ENCODE data around the gene DOCK2. TPM values are rescaled to one million over a fixed set of nuclear protein-coding genes. Genes with fewer than 3 reads are reported as not detected.

DOCK2 gene
- total and polyA plus RNA-seq, 9 of the 15 experiments (the other 6 are each of a cell fraction or from before 2014, with no cell fraction given), result 4.5 to 42.6 (median 20.5) TPM

GRCh38 chr5:169628892-169629291, 8.2 kb upstream of the DOCK2 start:
- intact Hi-C loops (cut with micrococcal nuclease) (no loop called here), in situ Hi-C loops (cut with MboI) (no loop called here)
- Histone ChIP-seq H3K27me3 (ENCODE audit: control insufficient read depth in 2 of 2, insufficient read depth in 2 of 2, low read length in 2 of 2) (no peaks in the 10 kb centered on the region), H3K27ac (ENCODE audit: extremely low read depth, low read depth, low read length) (no peak overlapping the region), H3K4me3 (no peak overlapping the region), H2AFZ (ENCODE audit: low read depth, low read length) (no peak overlapping the region), H3K36me3 (ENCODE audit: control insufficient read depth, insufficient read depth, low read length) (no peaks in the 10 kb centered on the region), H3K4me2 (ENCODE audit: insufficient read depth, low read length) (no peak overlapping the region), H3K9ac (ENCODE audit: insufficient read depth in 1 of 2, low read depth in 2 of 2, low read length in 2 of 2) (no peak overlapping the region), H3K9me1 (ENCODE audit: control insufficient read depth, insufficient read depth, low read length) (no peaks in the 10 kb centered on the region), H4K20me1 (replicated peaks; ENCODE audit: control insufficient read depth, insufficient read depth, low read length) (no peaks in the 10 kb centered on the region), H3K9me3 (replicated peaks; ENCODE audit: control insufficient read depth, insufficient read depth, low read depth, low read length) (no peaks in the 10 kb centered on the region), H3K4me1 (replicated peaks in 1 of 2; ENCODE audit: control insufficient read depth in 2 of 2, insufficient read depth in 2 of 2, low read length in 2 of 2) (no peaks in the 10 kb centered on the region), H3K79me2 (ENCODE audit: control insufficient read depth, insufficient read depth, low read length) (no peaks in the 10 kb centered on the region)
- no TSS peak for BruUV-seq (replicated peaks)
- TF ChIP-seq ZBTB49 (CRISPR knock-in tag; IDR thresholded peaks at IDR 0.05; ENCODE audit: borderline replicate concordance), result no peak
- POLR2A ChIA-PET, result no interaction called here
- ATAC-seq (no peak), FAIRE-seq (no peak), DNase-seq (ENCODE audit: extremely low read depth in 1 of 4, low spot score in 3 of 4) (no peak)
- CTCF ChIA-PET (ENCODE audit: low intra/inter-chr PET ratio), result no interaction called here
- WGBS (ENCODE audit: insufficient coverage, low coverage, missing lambda C conversion rate), result 7% methylated on average over 2 of the region's 2 CpGs

- Histone ChIP-seq H3K9me1 (ENCODE audit: control insufficient read depth, insufficient read depth, low read length) (no peaks in the 10 kb centered on the region), H4K20me1 (replicated peaks; ENCODE audit: control insufficient read depth, insufficient read depth, low read length) (no peaks in the 10 kb centered on the region), H3K9me3 (replicated peaks; ENCODE audit: control insufficient read depth, insufficient read depth, low read depth, low read length) (no peaks in the 10 kb centered on the region), H3K79me2 (ENCODE audit: control insufficient read depth, insufficient read depth, low read length) (no peaks in the 10 kb centered on the region), H3K27me3 (ENCODE audit: control insufficient read depth in 2 of 2, insufficient read depth in 2 of 2, low read length in 2 of 2) (no peaks in the 10 kb centered on the region), H3K4me3 (no peak overlapping the region), H3K27ac (ENCODE audit: extremely low read depth, low read depth, low read length) (no peak overlapping the region), H2AFZ (ENCODE audit: low read depth, low read length) (no peak overlapping the region), H3K4me1 (replicated peaks in 1 of 2; ENCODE audit: control insufficient read depth in 2 of 2, insufficient read depth in 2 of 2, low read length in 2 of 2) (no peaks in the 10 kb centered on the region), H3K36me3 (ENCODE audit: control insufficient read depth, insufficient read depth, low read length) (no peaks in the 10 kb centered on the region), H3K4me2 (ENCODE audit: insufficient read depth, low read length) (no peak overlapping the region), H3K9ac (ENCODE audit: insufficient read depth in 1 of 2, low read depth in 2 of 2, low read length in 2 of 2) (no peak overlapping the region)
- POLR2A ChIA-PET, result no interaction called here
- ATAC-seq (no peak), FAIRE-seq (no peak), DNase-seq (ENCODE audit: extremely low read depth in 1 of 4, low spot score in 3 of 4) (no peak)
- in situ Hi-C loops (cut with MboI) (no loop called here), intact Hi-C loops (cut with micrococcal nuclease) (no loop called here)
- no TSS peak for BruUV-seq (replicated peaks)
- CTCF ChIA-PET (ENCODE audit: low intra/inter-chr PET ratio), result no interaction called here
- WGBS (ENCODE audit: insufficient coverage, low coverage, missing lambda C conversion rate), result 8% methylated on average over 6 of the region's 6 CpGs
- TF ChIP-seq MLLT1 (IDR thresholded peaks at IDR 0.05) (no peak), CCAR2 (IDR thresholded peaks at IDR 0.05; ENCODE audit: low read depth, low read length) (no peak), KDM2B (CRISPR knock-in tag; IDR thresholded peaks at IDR 0.05) (no peak), DACH1 (IDR thresholded peaks at IDR 0.05; ENCODE audit: partially characterized antibody) (no peak), RFX5 (IDR thresholded peaks at IDR 0.05; ENCODE audit: low read depth, low read length) (no peak), KHSRP (IDR thresholded peaks at IDR 0.05) (no peak), PCBP2 (IDR thresholded peaks at IDR 0.05; ENCODE audit: low read depth, low read length, poor library complexity, severe bottlenecking) (no peak), CHD1 (IDR thresholded peaks at IDR 0.05; ENCODE audit: low read length) (no peak), ZNF445 (CRISPR knock-in tag; IDR thresholded peaks at IDR 0.05; ENCODE audit: low read depth) (no peak), ZNF444 (CRISPR knock-in tag; IDR thresholded peaks at IDR 0.05) (no peak), NR2C1 (IDR thresholded peaks at IDR 0.05) (no peak), NR2C1 (tag; IDR thresholded peaks at IDR 0.05) (no peak)
Measured at GRCh38 chr5:169629847-169630548, 7.1 kb upstream of the DOCK2 start.

All from K562 (cell line).